Measurements from ENCODE around the gene IGFN1.

DNA sequence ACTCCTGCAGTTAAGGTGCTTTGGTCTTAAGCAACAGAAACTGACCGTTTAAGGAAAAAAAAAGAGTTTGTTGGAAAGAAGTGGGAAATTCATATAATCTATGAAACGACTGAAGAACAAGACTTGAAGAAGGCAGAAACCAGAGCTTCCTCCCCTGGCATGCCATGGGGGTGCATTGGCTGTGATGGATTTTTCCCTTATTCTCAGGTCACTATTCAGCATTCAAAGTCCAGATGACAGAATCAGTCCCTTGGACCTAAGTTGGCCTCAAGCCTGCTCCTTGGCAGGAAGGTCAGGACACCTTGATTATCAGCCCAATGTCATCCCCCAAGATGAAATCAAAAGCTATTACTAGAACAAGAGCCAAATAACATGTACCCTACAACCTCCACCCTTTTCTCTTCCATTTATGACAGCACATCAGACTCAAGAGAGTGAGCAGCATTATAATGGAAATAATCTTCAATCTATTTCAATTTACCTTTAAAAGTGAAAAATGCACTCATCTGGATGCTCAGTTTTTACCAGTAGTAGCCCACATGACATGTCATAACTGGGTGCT, 20.6 kb upstream of the IGFN1 start:
- TF ChIP-seq, protein P1, sequence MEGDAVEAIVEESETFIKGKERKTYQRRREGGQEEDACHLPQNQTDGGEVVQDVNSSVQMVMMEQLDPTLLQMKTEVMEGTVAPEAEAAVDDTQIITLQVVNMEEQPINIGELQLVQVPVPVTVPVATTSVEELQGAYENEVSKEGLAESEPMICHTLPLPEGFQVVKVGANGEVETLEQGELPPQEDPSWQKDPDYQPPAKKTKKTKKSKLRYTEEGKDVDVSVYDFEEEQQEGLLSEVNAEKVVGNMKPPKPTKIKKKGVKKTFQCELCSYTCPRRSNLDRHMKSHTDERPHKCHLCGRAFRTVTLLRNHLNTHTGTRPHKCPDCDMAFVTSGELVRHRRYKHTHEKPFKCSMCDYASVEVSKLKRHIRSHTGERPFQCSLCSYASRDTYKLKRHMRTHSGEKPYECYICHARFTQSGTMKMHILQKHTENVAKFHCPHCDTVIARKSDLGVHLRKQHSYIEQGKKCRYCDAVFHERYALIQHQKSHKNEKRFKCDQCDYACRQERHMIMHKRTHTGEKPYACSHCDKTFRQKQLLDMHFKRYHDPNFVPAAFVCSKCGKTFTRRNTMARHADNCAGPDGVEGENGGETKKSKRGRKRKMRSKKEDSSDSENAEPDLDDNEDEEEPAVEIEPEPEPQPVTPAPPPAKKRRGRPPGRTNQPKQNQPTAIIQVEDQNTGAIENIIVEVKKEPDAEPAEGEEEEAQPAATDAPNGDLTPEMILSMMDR (IDR thresholded peaks at IDR 0.05; ENCODE audit: poor library complexity): no peak
- TF ChIP-seq EZH2 (IDR thresholded peaks at IDR 0.05; ENCODE audit: borderline replicate concordance): no peak
